ENCODE data around the gene EXO5.
A peak's percentile ranks its signal among the peaks of the same experiment; 100 is the strongest.

Gene EXO5

GRCh38 chr1:40530735-40531380, 22.3 kb downstream of the EXO5 start:
- no peak for TF ChIP-seq CTCF (IDR thresholded peaks at IDR 0.05; ENCODE audit: borderline replicate concordance, control extremely low read depth, extremely low read depth, insufficient read depth, missing control alignments)
- in situ Hi-C loops (cut with MboI; ENCODE audit: low sequenced_read_pairs, unreplicated experiment) = no loop called here
- peak; percentile 28 for DNase-seq (ENCODE audit: low spot score)

- no peak for TF ChIP-seq CTCF (IDR thresholded peaks at IDR 0.05; ENCODE audit: borderline replicate concordance, control extremely low read depth, extremely low read depth, insufficient read depth, missing control alignments)
- DNase-seq (ENCODE audit: low spot score) = peak; percentile 90
- in situ Hi-C loops (cut with MboI; ENCODE audit: low sequenced_read_pairs, unreplicated experiment) = no loop called here
Observed at GRCh38 chr1:40531381-40532061, 23.0 kb downstream of the EXO5 start, which contains the start of gene ZNF684. TSS of gene ZNF684 (plus strand) at chr1:40531637. CDS start at chr1:40533167, 1,530 bp downstream.

GRCh38 chr1:40532062-40532389, 23.5 kb downstream of the EXO5 start:
- in situ Hi-C loops (cut with MboI; ENCODE audit: low sequenced_read_pairs, unreplicated experiment) = no loop called here
- no peak for TF ChIP-seq CTCF (IDR thresholded peaks at IDR 0.05; ENCODE audit: borderline replicate concordance, control extremely low read depth, extremely low read depth, insufficient read depth, missing control alignments)
- DNase-seq (ENCODE audit: low spot score) = no peak

GRCh38 chr1:40532844-40533424, 24.4 kb downstream of the EXO5 start:
- in situ Hi-C loops (cut with MboI; ENCODE audit: low sequenced_read_pairs, unreplicated experiment) = no loop called here
- TF ChIP-seq CTCF (IDR thresholded peaks at IDR 0.05; ENCODE audit: borderline replicate concordance, control extremely low read depth, extremely low read depth, insufficient read depth, missing control alignments) = peak; percentile 37
- DNase-seq (ENCODE audit: low spot score) = peak; percentile 57

GRCh38 chr1:40534589-40534988, 26.0 kb downstream of the EXO5 start:
- no peak for DNase-seq (ENCODE audit: low spot score)
- TF ChIP-seq CTCF (IDR thresholded peaks at IDR 0.05; ENCODE audit: borderline replicate concordance, control extremely low read depth, extremely low read depth, insufficient read depth, missing control alignments) = no peak
- in situ Hi-C loops (cut with MboI; ENCODE audit: low sequenced_read_pairs, unreplicated experiment) = no loop called here

- in situ Hi-C loops (cut with MboI; ENCODE audit: low sequenced_read_pairs, unreplicated experiment) = no loop called here
- no peak for TF ChIP-seq CTCF (IDR thresholded peaks at IDR 0.05; ENCODE audit: borderline replicate concordance, control extremely low read depth, extremely low read depth, insufficient read depth, missing control alignments)
- no peak for DNase-seq (ENCODE audit: low spot score)
Observed at GRCh38 chr1:40535732-40536131, 27.2 kb downstream of the EXO5 start.

All from GM13976 (cell line).